HepG2 (cell line): Measurements from ENCODE around the gene PEBP1. TPM values are rescaled to one million over a fixed set of nuclear protein-coding genes. Genes with fewer than 3 reads are reported as not detected.

Source experiments
- AGO2 ChIP-seq: fragments of 200-400 bp; formaldehyde crosslinking; optimal IDR thresholded peaks from 2 replicates; pipeline ENCODE3; 2017; ENCODE audit warnings: mild to moderate bottlenecking, low read depth, low read length, moderate library complexity
- ATF7-NPFF ChIP-seq: sonication (generic); formaldehyde crosslinking; IDR thresholded peaks from 2 replicates; pipeline ENCODE4 v1.8.1; 2023; ENCODE audit warnings: mild to moderate bottlenecking, low read depth, missing genetic modification reagents, moderate library complexity
- ATM ChIP-seq: fragments of 450-650 bp; IDR thresholded peaks from 2 replicates; pipeline ENCODE4 v1.7.1; 2017; ENCODE audit warnings: mild to moderate bottlenecking, borderline replicate concordance
- DNMT1 ChIP-seq: sonication (generic); formaldehyde crosslinking; IDR thresholded peaks from 2 replicates; pipeline ENCODE4 v1.5.1; 2020; ENCODE audit warnings: mild to moderate bottlenecking, missing genetic modification reagents
- EP300 ChIP-seq, 3 experiments: sonication (generic) in 1 of 3; formaldehyde crosslinking in 1 of 3; IDR thresholded peaks; 2 replicates each; pipeline versions ENCODE4 v1.5.1 to v1.6.1; 2011 to 2020; ENCODE audit warnings: low read depth in 2 of 3, low read length in 2 of 3, borderline replicate concordance in 1 of 3, improper control_type of control experiment in 1 of 3, mild to moderate bottlenecking in 1 of 3, missing genetic modification reagents in 1 of 3, moderate library complexity in 1 of 3
- FOSL2 ChIP-seq: sonication (generic); formaldehyde crosslinking; IDR thresholded peaks from 2 replicates; pipeline ENCODE4 v1.4.0; 2020; ENCODE audit warnings: missing genetic modification reagents
- GATAD2A ChIP-seq: IDR thresholded peaks from 2 replicates; pipeline ENCODE4 v1.6.1; 2016
- GLI4 ChIP-seq: sonication (generic); formaldehyde crosslinking; IDR thresholded peaks from 2 replicates; pipeline ENCODE4 v1.5.1; 2020; ENCODE audit warnings: missing genetic modification reagents, mild to moderate bottlenecking, moderate library complexity, borderline replicate concordance
- HMG20B ChIP-seq: conservative IDR thresholded peaks from 2 replicates; pipeline ENCODE4 v1.6.1; 2016; ENCODE audit warnings: missing genetic modification reagents, missing compliant biosample characterization
- NR2F6 ChIP-seq, 2 experiments: IDR thresholded peaks; 2 replicates each; pipeline ENCODE4 v1.6.1; 2016; ENCODE audit warnings: antibody characterized with exemption in 1 of 2, mild to moderate bottlenecking in 1 of 2
- PHF5A ChIP-seq: IDR thresholded peaks from one replicate; pipeline ENCODE4 v1.6.1; 2018; ENCODE audit warnings: low read depth, missing genetic modification reagents; ENCODE audit not compliant: unreplicated experiment
- RNF2 ChIP-seq: fragments of 450-650 bp; conservative IDR thresholded peaks from 2 replicates; pipeline ENCODE4 v1.6.1; 2016; ENCODE audit warnings: low read depth
- SMARCE1 ChIP-seq: fragments of 450-650 bp; IDR thresholded peaks from 2 replicates; pipeline ENCODE4 v1.6.1; 2017; ENCODE audit warnings: borderline replicate concordance
- SOX5 ChIP-seq: IDR thresholded peaks from 2 replicates; pipeline ENCODE4 v1.6.1; 2016; ENCODE audit warnings: borderline replicate concordance
- SYNCRIP ChIP-seq: fragments of 200-400 bp; formaldehyde crosslinking; IDR thresholded peaks from 2 replicates; pipeline ENCODE4 v1.6.1; 2018; ENCODE audit warnings: mild to moderate bottlenecking, low read depth, low read length; ENCODE audit not compliant: insufficient read depth
- TBL1XR1 ChIP-seq: fragments of 150-350 bp; IDR thresholded peaks from 2 replicates; pipeline ENCODE4 v1.6.1; 2014; ENCODE audit warnings: borderline replicate concordance, low read length; ENCODE audit not compliant: partially characterized antibody
- TOPORS ChIP-seq: sonication (generic); formaldehyde crosslinking; IDR thresholded peaks from 2 replicates; pipeline ENCODE4 v1.8.0; 2023; ENCODE audit warnings: mild to moderate bottlenecking, missing genetic modification reagents
- U2AF2 ChIP-seq: fragments of 200-400 bp; formaldehyde crosslinking; IDR thresholded peaks from 2 replicates; pipeline ENCODE4 v1.6.1; 2017; ENCODE audit warnings: low read depth, mild to moderate bottlenecking, low read length
- ZBTB3 ChIP-seq: sonication (generic); formaldehyde crosslinking; IDR thresholded peaks from 2 replicates; pipeline ENCODE4 v1.4.0; 2020; ENCODE audit warnings: low read depth, mild to moderate bottlenecking, moderate library complexity, missing genetic modification reagents, borderline replicate concordance
- ZFP1 ChIP-seq: IDR thresholded peaks from 2 replicates; pipeline ENCODE4 v1.6.1; 2016
- ZNF224 ChIP-seq: sonication (generic); formaldehyde crosslinking; IDR thresholded peaks from 2 replicates; pipeline ENCODE4 v1.5.0; 2020; ENCODE audit warnings: mild to moderate bottlenecking, missing genetic modification reagents
- ZNF333 ChIP-seq: sonication (generic); formaldehyde crosslinking; IDR thresholded peaks from 2 replicates; pipeline ENCODE4 v1.4.0; 2020; ENCODE audit warnings: mild to moderate bottlenecking, missing genetic modification reagents, borderline replicate concordance
- ZNF501 ChIP-seq: sonication (generic); formaldehyde crosslinking; IDR thresholded peaks from 2 replicates; pipeline ENCODE4 v1.5.1; 2020; ENCODE audit warnings: mild to moderate bottlenecking, moderate library complexity, missing genetic modification reagents
- ZNF644 ChIP-seq: IDR thresholded peaks from 2 replicates; pipeline ENCODE4 v1.6.1; 2016; ENCODE audit warnings: low read depth
- ZNF746 ChIP-seq: sonication (generic); formaldehyde crosslinking; IDR thresholded peaks from 2 replicates; pipeline ENCODE4 v1.8.0; 2022; ENCODE audit warnings: mild to moderate bottlenecking, missing genetic modification reagents
- polyA plus RNA-seq, 8 experiments: library from polyadenylated mRNA; depleted of rRNA in 3 of 8; stranded (reverse) in 7 of 8; unstranded in 1 of 8; fragments of >200 nt; fragmentation: Illumina TruSeq in 4 of 8; extraction: Trizol in 4 of 8; gene quantifications; 2 replicates each; pipeline versions ENCODE4 v1.2.1 to v1.2.3, GENCODE V29; 2011 to 2016; ENCODE audit warnings: low read depth in 4 of 8, missing spikeins in 1 of 8, mixed read lengths in 1 of 8; ENCODE audit not compliant: insufficient read depth in 1 of 8
- total RNA-seq, 5 experiments: library from RNA; depleted of rRNA; stranded (reverse); fragments of >200 nt; fragmentation: Illumina TruSeq; extraction: Trizol; gene quantifications; 2 replicates each; pipeline ENCODE4 v1.2.3, GENCODE V29; 2016; ENCODE audit warnings: low read depth in 1 of 5
- TF ChIP-seq, protein P1 (sequence below): IDR thresholded peaks from 2 replicates; pipeline ENCODE4 v1.6.1; 2018; ENCODE audit warnings: missing genetic modification reagents
- TF ChIP-seq, protein P2 (sequence below): sonication (generic); formaldehyde crosslinking; IDR thresholded peaks from 2 replicates; pipeline ENCODE4 v1.5.0; 2020; ENCODE audit warnings: mild to moderate bottlenecking, missing genetic modification reagents, borderline replicate concordance

Gene PEBP1
- total and polyA plus RNA-seq, 2 of the 13 experiments (the other 11 are each of a cell fraction or from before 2014, with no cell fraction given), result 538 to 1,505 TPM

DNA sequence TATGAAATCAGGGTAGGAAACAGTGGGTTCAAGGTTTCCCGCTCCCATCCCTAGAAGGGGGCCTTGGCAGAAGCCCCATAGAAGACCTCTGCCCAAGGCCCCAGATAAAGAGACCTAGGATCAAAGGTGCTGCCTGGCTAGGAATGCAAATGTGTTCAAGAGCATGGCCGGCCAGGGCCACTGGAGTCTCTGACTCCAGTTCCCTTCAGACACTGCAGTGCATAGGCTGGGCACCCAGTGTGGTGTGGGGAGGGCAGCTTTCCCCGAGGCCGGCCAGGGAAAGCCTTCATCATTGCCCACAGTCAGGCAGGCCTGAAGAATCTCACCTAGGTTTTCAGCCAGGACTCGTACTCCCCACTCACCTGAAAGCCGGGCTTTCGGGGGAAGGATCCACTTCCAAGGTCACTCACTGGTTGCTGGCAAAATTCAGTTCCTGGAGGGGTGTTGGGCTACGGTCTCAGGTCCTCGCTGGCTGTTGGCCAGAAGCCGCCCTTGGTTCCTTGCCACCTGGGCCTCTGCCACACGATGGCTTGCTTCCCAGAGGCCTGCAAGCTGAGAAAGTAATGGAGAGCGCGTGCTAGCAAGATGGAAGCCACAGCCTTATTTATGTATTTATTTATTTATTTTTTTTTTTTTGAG is 9.7 kb upstream of the PEBP1 start (continued):
- TF ChIP-seq ATF7-NPFF (CRISPR knock-in tag), result 0 out of 2 replicates have a peak, but pooled peaks have one; percentile 34
- no peak for TF ChIP-seq ZFP1 (CRISPR knock-in tag)
- 0 out of 2 replicates have a peak, but pooled peaks have one; percentile 27 for TF ChIP-seq ZNF644 (CRISPR knock-in tag)
- TF ChIP-seq, protein P1, sequence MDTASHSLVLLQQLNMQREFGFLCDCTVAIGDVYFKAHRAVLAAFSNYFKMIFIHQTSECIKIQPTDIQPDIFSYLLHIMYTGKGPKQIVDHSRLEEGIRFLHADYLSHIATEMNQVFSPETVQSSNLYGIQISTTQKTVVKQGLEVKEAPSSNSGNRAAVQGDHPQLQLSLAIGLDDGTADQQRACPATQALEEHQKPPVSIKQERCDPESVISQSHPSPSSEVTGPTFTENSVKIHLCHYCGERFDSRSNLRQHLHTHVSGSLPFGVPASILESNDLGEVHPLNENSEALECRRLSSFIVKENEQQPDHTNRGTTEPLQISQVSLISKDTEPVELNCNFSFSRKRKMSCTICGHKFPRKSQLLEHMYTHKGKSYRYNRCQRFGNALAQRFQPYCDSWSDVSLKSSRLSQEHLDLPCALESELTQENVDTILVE (CRISPR knock-in tag), result no peak
- TF ChIP-seq ZNF224 (CRISPR knock-in tag), result no peak
- TF ChIP-seq ZNF746 (CRISPR knock-in tag), result 0 out of 2 replicates have a peak, but pooled peaks have one; percentile 47
- TF ChIP-seq SMARCE1, result no peak
- TF ChIP-seq FOSL2 (CRISPR knock-in tag), result peak; percentile 43; the same call in 1 of the 2 replicates
- peak; percentile 46; the same call in 1 of the 2 replicates for TF ChIP-seq ZNF501 (CRISPR knock-in tag)
- no peak for TF ChIP-seq U2AF2
- no peak for TF ChIP-seq ATM
- peak; percentile 67; the same call in 1 of the 2 replicates for TF ChIP-seq GATAD2A (CRISPR knock-in tag)
- TF ChIP-seq, protein P2, sequence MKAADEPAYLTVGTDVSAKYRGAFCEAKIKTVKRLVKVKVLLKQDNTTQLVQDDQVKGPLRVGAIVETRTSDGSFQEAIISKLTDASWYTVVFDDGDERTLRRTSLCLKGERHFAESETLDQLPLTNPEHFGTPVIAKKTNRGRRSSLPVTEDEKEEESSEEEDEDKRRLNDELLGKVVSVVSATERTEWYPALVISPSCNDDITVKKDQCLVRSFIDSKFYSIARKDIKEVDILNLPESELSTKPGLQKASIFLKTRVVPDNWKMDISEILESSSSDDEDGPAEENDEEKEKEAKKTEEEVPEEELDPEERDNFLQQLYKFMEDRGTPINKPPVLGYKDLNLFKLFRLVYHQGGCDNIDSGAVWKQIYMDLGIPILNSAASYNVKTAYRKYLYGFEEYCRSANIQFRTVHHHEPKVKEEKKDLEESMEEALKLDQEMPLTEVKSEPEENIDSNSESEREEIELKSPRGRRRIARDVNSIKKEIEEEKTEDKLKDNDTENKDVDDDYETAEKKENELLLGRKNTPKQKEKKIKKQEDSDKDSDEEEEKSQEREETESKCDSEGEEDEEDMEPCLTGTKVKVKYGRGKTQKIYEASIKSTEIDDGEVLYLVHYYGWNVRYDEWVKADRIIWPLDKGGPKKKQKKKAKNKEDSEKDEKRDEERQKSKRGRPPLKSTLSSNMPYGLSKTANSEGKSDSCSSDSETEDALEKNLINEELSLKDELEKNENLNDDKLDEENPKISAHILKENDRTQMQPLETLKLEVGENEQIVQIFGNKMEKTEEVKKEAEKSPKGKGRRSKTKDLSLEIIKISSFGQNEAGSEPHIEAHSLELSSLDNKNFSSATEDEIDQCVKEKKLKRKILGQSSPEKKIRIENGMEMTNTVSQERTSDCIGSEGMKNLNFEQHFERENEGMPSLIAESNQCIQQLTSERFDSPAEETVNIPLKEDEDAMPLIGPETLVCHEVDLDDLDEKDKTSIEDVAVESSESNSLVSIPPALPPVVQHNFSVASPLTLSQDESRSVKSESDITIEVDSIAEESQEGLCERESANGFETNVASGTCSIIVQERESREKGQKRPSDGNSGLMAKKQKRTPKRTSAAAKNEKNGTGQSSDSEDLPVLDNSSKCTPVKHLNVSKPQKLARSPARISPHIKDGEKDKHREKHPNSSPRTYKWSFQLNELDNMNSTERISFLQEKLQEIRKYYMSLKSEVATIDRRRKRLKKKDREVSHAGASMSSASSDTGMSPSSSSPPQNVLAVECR (CRISPR knock-in tag), result peak; percentile 45; the same call in 1 of the 2 replicates
- TF ChIP-seq SYNCRIP, result no peak
- TF ChIP-seq ZNF333 (CRISPR knock-in tag), result no peak
- peak in 1 of 2 experiments; percentile 85; a peak in 2 of 4 replicates for TF ChIP-seq EP300 (IDR thresholded peaks at IDR 0.05; ENCODE audit: low read depth in 2 of 2, low read length in 2 of 2)
- no peak; the same call in 1 of the 2 replicates for TF ChIP-seq EP300 (CRISPR knock-in tag; IDR thresholded peaks at IDR 0.05; ENCODE audit: borderline replicate concordance)
- TF ChIP-seq PHF5A (CRISPR knock-in tag), result no peak
- peak; percentile 94; the same call in 1 of the 2 replicates for TF ChIP-seq ZBTB3 (CRISPR knock-in tag)
- no peak for TF ChIP-seq TOPORS (CRISPR knock-in tag)
- TF ChIP-seq TBL1XR1, result no peak
- TF ChIP-seq NR2F6 (IDR thresholded peaks at IDR 0.05), result peak; percentile 72
- peak; percentile 58; the same call in 1 of the 2 replicates for TF ChIP-seq NR2F6 (CRISPR knock-in tag; IDR thresholded peaks at IDR 0.05)
- no peak for TF ChIP-seq AGO2
- peak; percentile 37; the same call in 1 of the 2 replicates for TF ChIP-seq SOX5
- no peak for TF ChIP-seq GLI4 (CRISPR knock-in tag)
- no peak for TF ChIP-seq RNF2
- TF ChIP-seq DNMT1, result no peak
- peak; percentile 52; the same call in 1 of the 2 replicates for TF ChIP-seq HMG20B (CRISPR knock-in tag)
